Tibial nerve (tissue), 4 donors: Measurements from ENCODE around the gene HAUS3. TPM values are rescaled to one million over a fixed set of nuclear protein-coding genes. Genes with fewer than 3 reads are reported as not detected.
"Not testable (repeated sequence)": the region's sequence is repeated elsewhere in the genome, so short reads cannot be mapped to it uniquely, and the experiment has no call there.

Experiments used
- DNase-seq, 2 donors: peaks; one replicate each; pipeline ENCODE4 v3.0.0-alpha.2; 2019; ENCODE audit warnings: low spot score in 2 of 2
- H3K27ac ChIP-seq, 4 donors: fragments of 200-600 bp; sonication (generic) in 3 of 4; one replicate each; pipeline ENCODE4 v1.5.1; 2017 to 2019; ENCODE audit warnings: mild to moderate bottlenecking in 1 of 4
- H3K27me3 ChIP-seq, 2 donors: fragments of 200-600 bp; sonication (generic) in 1 of 2; one replicate each; pipeline versions ENCODE4 v1.5.1 to v1.6.0; 2017 to 2019
- H3K36me3 ChIP-seq, 3 donors: fragments of 200-600 bp; sonication (generic); one replicate each; pipeline ENCODE4 v1.5.1; 2018 to 2019
- H3K4me1 ChIP-seq, 4 donors: fragments of 200-600 bp; sonication (generic) in 3 of 4; one replicate each; pipeline ENCODE4 v1.5.1; 2017 to 2019
- H3K4me3 ChIP-seq, 4 donors: fragments of 200-600 bp; sonication (generic) in 3 of 4; one replicate each; pipeline ENCODE4 v1.5.1; 2017 to 2019; ENCODE audit warnings: mild to moderate bottlenecking in 1 of 4, moderate library complexity in 1 of 4
- H3K9me3 ChIP-seq, 4 donors: fragments of 200-600 bp; sonication (generic) in 3 of 4; one replicate each; pipeline ENCODE4 v1.5.1; 2017 to 2019
- EP300 ChIP-seq, 2 donors: sonication (generic); formaldehyde crosslinking; IDR thresholded peaks; one replicate each; pipeline ENCODE4 v1.6.1; 2017; ENCODE audit warnings: antibody characterized with exemption in 2 of 2, mild to moderate bottlenecking in 1 of 2
- POLR2A ChIP-seq, 2 donors: fragments of 450-650 bp; IDR thresholded peaks; one replicate each; pipeline ENCODE4 v1.6.1; 2017; ENCODE audit warnings: antibody characterized with exemption in 2 of 2, mild to moderate bottlenecking in 2 of 2, moderate library complexity in 2 of 2
- WGBS, 2 donors: methylation state at CpG; one replicate each; pipeline ENCODE4 v1.1.5; 2018; 5-methylcytosine and 5-hydroxymethylcytosine counted together
- total RNA-seq, 4 donors: library from RNA; depleted of rRNA; stranded (reverse); fragments of >200 nt; gene quantifications; one replicate each; pipeline ENCODE4 v1.1.0, GENCODE V29; 2016
- TF ChIP-seq, protein P1 (sequence below), 5 experiments: fragments of 200-600 bp in 3 of 5; fragments of 450-650 bp in 2 of 5; sonication (generic) in 3 of 5; IDR thresholded peaks; one replicate each; pipeline ENCODE4 v1.5.1; 2016 to 2019; ENCODE audit warnings: antibody characterized with exemption in 5 of 5, mild to moderate bottlenecking in 3 of 5, moderate library complexity in 2 of 5

Gene HAUS3
- total RNA-seq, 4 donors from 2014 or later = 9.6 to 20.1 (median 17.5) TPM

DNA sequence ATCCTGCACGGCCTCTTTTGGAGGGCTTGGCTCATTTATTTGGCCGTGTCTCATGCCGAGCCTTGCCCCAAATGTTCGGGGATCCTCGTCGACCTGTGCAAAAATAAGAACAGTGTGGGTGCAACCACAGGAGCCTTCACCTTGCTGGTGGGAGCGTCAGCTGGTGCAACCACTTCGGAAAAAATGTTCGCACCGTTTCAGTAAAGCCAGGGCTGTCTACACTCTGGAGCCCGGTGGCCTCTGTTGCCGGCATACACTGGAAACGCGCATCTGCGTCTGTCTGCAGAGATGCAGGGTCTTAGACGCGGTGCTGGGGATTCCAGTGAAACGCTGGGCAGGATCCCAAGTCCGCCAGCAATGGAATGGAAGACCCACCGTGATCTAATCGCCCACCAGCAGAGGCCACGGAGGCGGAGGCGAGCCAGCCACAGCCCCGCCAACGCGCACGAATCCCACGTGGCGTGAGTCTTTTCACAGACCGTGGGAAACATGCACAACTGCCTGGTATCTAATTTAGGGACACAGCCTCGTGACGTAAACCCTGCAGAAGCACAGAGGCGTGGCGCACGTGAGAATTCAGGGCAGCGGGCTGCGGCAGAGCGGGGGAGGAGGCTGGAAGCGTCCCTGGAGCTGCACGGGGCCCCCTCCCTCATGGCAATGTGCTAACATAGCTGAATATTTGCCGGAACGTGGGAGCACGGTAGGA is 33.8 kb upstream of the HAUS3 start:
- no peaks in the 10 kb centered on the region for H3K4me1 ChIP-seq
- H3K27me3 ChIP-seq = no peaks in the 10 kb centered on the region
- DNase-seq = no peak
- no peaks in the 10 kb centered on the region for H3K9me3 ChIP-seq
- WGBS, 2 donors = 92 to 94% methylated on average over 41 to 44 of the region's 44 CpGs
- TF ChIP-seq, protein P1, sequence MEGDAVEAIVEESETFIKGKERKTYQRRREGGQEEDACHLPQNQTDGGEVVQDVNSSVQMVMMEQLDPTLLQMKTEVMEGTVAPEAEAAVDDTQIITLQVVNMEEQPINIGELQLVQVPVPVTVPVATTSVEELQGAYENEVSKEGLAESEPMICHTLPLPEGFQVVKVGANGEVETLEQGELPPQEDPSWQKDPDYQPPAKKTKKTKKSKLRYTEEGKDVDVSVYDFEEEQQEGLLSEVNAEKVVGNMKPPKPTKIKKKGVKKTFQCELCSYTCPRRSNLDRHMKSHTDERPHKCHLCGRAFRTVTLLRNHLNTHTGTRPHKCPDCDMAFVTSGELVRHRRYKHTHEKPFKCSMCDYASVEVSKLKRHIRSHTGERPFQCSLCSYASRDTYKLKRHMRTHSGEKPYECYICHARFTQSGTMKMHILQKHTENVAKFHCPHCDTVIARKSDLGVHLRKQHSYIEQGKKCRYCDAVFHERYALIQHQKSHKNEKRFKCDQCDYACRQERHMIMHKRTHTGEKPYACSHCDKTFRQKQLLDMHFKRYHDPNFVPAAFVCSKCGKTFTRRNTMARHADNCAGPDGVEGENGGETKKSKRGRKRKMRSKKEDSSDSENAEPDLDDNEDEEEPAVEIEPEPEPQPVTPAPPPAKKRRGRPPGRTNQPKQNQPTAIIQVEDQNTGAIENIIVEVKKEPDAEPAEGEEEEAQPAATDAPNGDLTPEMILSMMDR (IDR thresholded peaks at IDR 0.05) = no peak
- no peak for TF ChIP-seq EP300 (IDR thresholded peaks at IDR 0.05)
- no peak for TF ChIP-seq POLR2A (IDR thresholded peaks at IDR 0.05)
- no peak overlapping the region for H3K4me3 ChIP-seq
- H3K27ac ChIP-seq = no peak overlapping the region
- peaks cover 0 to 35% (median 0%) of the 10 kb centered on the region in 3 donors for H3K36me3 ChIP-seq

DNA sequence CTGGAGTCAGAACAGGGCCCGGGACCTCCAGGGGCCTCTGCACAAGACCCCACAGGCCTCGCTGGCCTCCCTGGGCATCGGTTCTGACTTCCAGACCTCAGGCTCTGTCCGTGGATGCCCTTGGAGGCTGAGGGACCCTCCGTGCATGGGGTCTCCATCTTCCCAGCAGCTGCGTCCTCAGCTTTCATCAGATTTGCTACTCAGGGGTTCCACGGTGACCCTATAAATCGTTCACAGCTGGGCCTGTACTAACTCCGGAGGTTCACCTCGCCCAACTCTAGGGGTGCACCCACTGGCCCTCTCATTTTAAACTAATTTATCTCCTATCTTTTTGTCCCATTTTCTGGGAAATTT is 33.1 kb upstream of the HAUS3 start:
- DNase-seq, H3K4me1 ChIP-seq, H3K9me3 ChIP-seq, H3K27ac ChIP-seq, H3K4me3 ChIP-seq, H3K27me3 ChIP-seq: not testable (repeated sequence)
- peaks cover 0 to 42% (median 0%) of the 10 kb centered on the region in 3 donors for H3K36me3 ChIP-seq
- WGBS, 2 donors = 93 to 95% methylated on average over 7 to 10 of the region's 10 CpGs

DNA sequence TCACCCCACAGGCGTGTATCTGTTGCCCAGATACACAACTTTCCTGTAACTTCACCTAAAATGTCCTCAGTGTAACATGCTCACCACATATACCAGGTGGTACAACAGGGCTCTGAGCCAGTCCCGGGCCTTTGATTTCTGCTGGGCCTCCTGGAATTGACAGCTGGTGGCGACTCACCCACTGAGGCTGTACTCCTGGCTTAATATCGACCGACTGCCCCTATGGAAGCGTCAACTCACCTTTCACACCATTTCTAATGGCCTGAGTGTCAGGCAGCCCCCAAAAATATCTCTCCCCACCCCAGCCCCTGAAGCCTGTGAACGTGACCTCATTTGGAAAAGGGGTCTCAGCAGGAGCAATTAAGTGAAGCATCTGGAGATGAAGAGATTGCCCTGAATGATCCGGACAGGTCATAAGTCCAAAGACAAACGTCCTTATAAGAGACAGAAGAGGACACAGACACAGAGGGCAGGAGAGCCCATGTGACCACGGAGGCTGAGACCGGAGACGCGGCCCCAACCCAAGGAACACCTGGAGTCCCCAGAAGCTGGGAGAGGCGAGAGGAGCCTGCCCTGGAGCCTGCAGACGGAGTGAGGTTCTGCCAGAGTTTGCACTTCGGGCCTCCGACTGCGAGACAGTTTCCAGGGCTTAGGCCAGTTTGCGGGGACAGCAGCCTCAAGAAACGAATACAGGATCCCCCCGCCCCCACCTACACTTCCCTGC is 32.6 kb upstream of the HAUS3 start:
- no peaks in the 10 kb centered on the region for H3K4me1 ChIP-seq

DNA sequence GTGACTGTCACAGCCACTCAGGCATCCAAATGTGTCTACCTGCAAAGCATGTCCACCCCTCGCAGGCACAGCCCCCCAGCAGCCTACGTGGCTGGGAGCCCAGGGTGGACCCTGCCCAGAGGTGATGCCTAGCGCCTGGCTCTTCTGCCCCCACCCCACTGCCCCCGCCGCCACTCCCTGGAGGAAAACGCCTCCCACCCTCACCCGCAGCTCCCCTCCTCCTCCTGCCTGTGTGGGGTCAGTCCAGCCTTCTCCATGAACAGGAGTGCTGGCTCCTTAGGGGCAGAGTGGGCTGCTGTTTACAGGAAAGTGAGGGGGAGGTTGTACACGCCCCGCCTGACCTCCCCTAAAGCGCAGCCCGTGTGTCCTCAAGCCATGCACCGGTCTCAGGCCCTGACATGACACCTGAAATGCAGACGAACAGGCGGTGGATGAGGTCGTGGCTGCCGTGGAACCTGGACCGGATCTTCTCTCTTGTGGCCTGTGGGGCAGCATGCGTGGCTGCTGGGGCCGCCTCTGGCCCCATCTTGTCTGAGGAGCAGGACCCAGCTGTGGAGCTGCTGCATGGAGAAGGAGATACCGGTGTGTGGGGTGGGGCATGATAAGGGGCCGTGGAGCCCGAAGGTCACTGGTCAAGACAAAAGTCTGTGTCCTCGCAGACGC is 31.9 kb upstream of the HAUS3 start:
- Histone ChIP-seq H3K36me3 (peaks cover 0 to 46% (median 0%) of the 10 kb centered on the region in 3 donors), H3K4me3 (no peak overlapping the region), H3K27ac (no peak overlapping the region), H3K4me1 (no peaks in the 10 kb centered on the region), H3K27me3 (no peaks in the 10 kb centered on the region), H3K9me3 (no peaks in the 10 kb centered on the region)
- TF ChIP-seq, protein P1 (IDR thresholded peaks at IDR 0.05) = no peak
- no peak for TF ChIP-seq POLR2A (IDR thresholded peaks at IDR 0.05)
- no peak for TF ChIP-seq EP300 (IDR thresholded peaks at IDR 0.05)
- WGBS, 2 donors = 77 to 83% methylated on average over 20 to 21 of the region's 24 CpGs
- DNase-seq = no peak

More for the DNA sequence above, 32.6 kb upstream of the HAUS3 start:
- Histone ChIP-seq H3K9me3 (no peaks in the 10 kb centered on the region), H3K27me3 (no peaks in the 10 kb centered on the region), H3K4me3 (no peak overlapping the region), H3K36me3 (peaks cover 0 to 46% (median 0%) of the 10 kb centered on the region in 3 donors), H3K27ac (no peak overlapping the region)
- DNase-seq = no peak
- 86 to 87% methylated on average over 19 of the region's 21 CpGs for WGBS, 2 donors
- TF ChIP-seq EP300 (IDR thresholded peaks at IDR 0.05) (no peak), POLR2A (IDR thresholded peaks at IDR 0.05) (no peak)
- TF ChIP-seq, protein P1 (IDR thresholded peaks at IDR 0.05) = no peak

DNA sequence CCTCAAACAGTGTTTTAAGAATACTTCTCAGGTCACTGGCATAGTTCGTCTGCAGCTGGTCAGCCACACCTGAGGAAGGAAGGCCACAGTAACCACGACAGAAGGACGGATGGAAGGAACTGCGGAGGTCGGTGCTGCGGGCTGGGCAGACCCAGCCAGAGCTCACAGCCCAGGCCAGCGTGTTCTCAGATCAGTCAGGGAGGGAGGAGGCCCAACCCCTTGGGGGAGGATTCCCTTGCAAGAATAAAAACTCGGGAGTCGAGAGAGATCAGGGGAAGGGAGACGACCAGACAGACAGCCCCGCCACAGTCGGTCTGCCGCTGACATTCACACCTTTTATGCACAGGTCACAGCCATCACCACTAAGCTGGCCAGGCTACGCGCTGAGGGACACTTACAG is 31.3 kb upstream of the HAUS3 start:
- Histone ChIP-seq H3K9me3 (no peaks in the 10 kb centered on the region), H3K4me3 (no peak overlapping the region), H3K4me1 (no peaks in the 10 kb centered on the region), H3K27me3 (no peaks in the 10 kb centered on the region), H3K27ac (no peak overlapping the region), H3K36me3 (peaks cover 0 to 46% (median 0%) of the 10 kb centered on the region in 3 donors)
- WGBS, 2 donors = 74 to 76% methylated on average over 14 to 15 of the region's 15 CpGs
- DNase-seq = no peak
- TF ChIP-seq POLR2A (IDR thresholded peaks at IDR 0.05) = no peak
- TF ChIP-seq, protein P1 (IDR thresholded peaks at IDR 0.05) = no peak
- no peak for TF ChIP-seq EP300 (IDR thresholded peaks at IDR 0.05)
